K562 (cell line): ENCODE data around the gene TINCR.

Experiments used
- ARID2 ChIP-seq: fragments of 450-650 bp; IDR thresholded peaks from 2 replicates; pipeline ENCODE4 v1.6.1; 2017; ENCODE audit warnings: antibody characterized with exemption, mild to moderate bottlenecking
- ATF1 ChIP-seq, 2 experiments: fragments of 450-650 bp in 1 of 2; IDR thresholded peaks; 2 replicates each; pipeline ENCODE4 v1.6.1; 2016; ENCODE audit warnings: missing compliant biosample characterization in 1 of 2, missing genetic modification characterization in 1 of 2
- COPS2 ChIP-seq: fragments of 450-650 bp; conservative IDR thresholded peaks from 2 replicates; pipeline ENCODE4 v1.6.1; 2016; ENCODE audit warnings: mild to moderate bottlenecking, moderate library complexity
- EP300 ChIP-seq: IDR thresholded peaks from 2 replicates; pipeline ENCODE4 v1.6.1; 2012; ENCODE audit warnings: low read length, improper control_type of control experiment
- EZH2 ChIP-seq: IDR thresholded peaks from 2 replicates; pipeline ENCODE4 v1.6.1; 2012; ENCODE audit warnings: low read depth, mild to moderate bottlenecking, inconsistent platforms, low read length, borderline replicate concordance
- FOXM1 ChIP-seq, 2 experiments: fragments of 450-650 bp in 1 of 2; sonication (generic) in 1 of 2; formaldehyde crosslinking in 1 of 2; IDR thresholded peaks; 2 replicates each; pipeline versions ENCODE4 v1.6.1 to v1.9.0; 2017 to 2022; ENCODE audit warnings: low read depth in 2 of 2, mild to moderate bottlenecking in 2 of 2, missing genetic modification reagents in 1 of 2, moderate library complexity in 1 of 2
- MAX ChIP-seq: sonication (generic); formaldehyde crosslinking; IDR thresholded peaks from 2 replicates; pipeline ENCODE4 v1.9.0; 2022; ENCODE audit warnings: mild to moderate bottlenecking, missing genetic modification reagents
- RFX5 ChIP-seq: IDR thresholded peaks from 2 replicates; pipeline ENCODE4 v1.6.1; 2011; ENCODE audit warnings: low read depth, mild to moderate bottlenecking, improper control_type of control experiment, low read length
- ZNF24 ChIP-seq: fragments of 450-650 bp; IDR thresholded peaks from 2 replicates; pipeline ENCODE4 v1.6.1; 2016
- TF ChIP-seq, protein P1 (sequence below), 3 experiments: IDR thresholded peaks in 2 of 3; conservative IDR thresholded peaks in 1 of 3; 2 replicates each; pipeline ENCODE4 v1.5.1; 2011 to 2012; ENCODE audit warnings: low read length in 3 of 3, mild to moderate bottlenecking in 3 of 3, control low read depth in 2 of 3, improper control_type of control experiment in 1 of 3, inconsistent platforms in 1 of 3, low read depth in 1 of 3, mixed read lengths in 1 of 3, moderate library complexity in 1 of 3; ENCODE audit not compliant: insufficient read depth in 2 of 3

DNA sequence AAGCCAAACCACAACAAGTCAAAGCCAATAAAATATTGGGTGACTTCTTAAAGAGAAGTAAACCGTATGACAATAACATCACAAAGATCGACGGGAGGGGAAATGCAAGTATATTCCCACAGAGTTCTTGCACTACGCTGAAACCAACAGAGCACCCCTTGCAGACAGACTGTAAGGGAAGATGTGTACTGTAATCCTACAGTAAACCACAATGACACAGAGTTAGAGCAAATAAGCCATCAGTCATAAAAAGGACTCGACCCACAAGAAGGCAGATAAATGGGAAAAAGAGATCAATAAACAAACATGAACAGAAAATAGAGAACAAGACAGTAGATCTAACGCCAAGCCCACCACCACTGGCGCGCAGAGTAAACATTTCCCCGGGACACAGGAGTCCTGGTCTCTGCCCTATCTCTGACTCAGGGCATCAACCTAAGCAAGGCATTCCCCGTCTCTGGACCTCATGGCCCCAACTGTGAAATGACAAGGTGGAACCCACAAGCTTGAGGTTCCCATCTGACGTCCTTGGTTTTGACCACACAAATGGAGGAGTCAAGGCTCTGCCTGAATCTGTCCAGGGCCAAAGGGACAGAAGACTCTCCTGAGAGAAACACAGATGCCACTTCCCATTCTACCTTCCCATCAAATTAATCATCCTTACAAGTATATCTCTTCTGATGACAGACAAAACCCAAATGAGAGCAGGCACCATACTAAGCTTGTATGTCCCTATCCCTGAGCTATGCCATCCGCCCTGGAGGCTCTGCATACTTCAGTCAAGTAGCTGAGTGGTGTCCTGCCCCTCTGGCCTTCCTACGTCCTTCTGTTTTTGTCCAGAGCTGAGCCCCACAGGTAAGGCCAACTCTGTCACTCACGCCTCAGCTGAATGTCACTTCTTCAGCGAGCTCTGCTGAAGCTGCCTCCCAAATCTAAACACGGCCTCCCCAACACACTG is 39.8 kb upstream of the TINCR start:
- TF ChIP-seq RFX5 (no peak), ARID2 (no peak), COPS2 (no peak), ATF1 (CRISPR knock-in tag; IDR thresholded peaks at IDR 0.05) (no peak), ATF1 (tag; IDR thresholded peaks at IDR 0.05) (no peak), FOXM1 (IDR thresholded peaks at IDR 0.05; ENCODE audit: low read depth) (no peak), FOXM1 (CRISPR knock-in tag; IDR thresholded peaks at IDR 0.05; ENCODE audit: low read depth) (no peak), EP300 (no peak), ZNF24 (no peak), MAX (CRISPR knock-in tag) (no peak), EZH2 (no peak)
- TF ChIP-seq, protein P1, sequence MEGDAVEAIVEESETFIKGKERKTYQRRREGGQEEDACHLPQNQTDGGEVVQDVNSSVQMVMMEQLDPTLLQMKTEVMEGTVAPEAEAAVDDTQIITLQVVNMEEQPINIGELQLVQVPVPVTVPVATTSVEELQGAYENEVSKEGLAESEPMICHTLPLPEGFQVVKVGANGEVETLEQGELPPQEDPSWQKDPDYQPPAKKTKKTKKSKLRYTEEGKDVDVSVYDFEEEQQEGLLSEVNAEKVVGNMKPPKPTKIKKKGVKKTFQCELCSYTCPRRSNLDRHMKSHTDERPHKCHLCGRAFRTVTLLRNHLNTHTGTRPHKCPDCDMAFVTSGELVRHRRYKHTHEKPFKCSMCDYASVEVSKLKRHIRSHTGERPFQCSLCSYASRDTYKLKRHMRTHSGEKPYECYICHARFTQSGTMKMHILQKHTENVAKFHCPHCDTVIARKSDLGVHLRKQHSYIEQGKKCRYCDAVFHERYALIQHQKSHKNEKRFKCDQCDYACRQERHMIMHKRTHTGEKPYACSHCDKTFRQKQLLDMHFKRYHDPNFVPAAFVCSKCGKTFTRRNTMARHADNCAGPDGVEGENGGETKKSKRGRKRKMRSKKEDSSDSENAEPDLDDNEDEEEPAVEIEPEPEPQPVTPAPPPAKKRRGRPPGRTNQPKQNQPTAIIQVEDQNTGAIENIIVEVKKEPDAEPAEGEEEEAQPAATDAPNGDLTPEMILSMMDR (IDR thresholded peaks at IDR 0.05 in 2 of 3, conservative IDR thresholded peaks at IDR 0.05 in 1 of 3; ENCODE audit: insufficient read depth in 2 of 3, low read depth in 1 of 3, low read length in 3 of 3) = no peak
